HG02973 (cell line): ENCODE data around the gene GAS6.
"Not testable (repeated sequence)": the region's sequence is repeated elsewhere in the genome, so short reads cannot be mapped to it uniquely, and the experiment has no call there.

Experiments
- ATAC-seq: cut with Tn5 transposase; IDR thresholded peaks from one replicate; pipeline ENCODE4 v1.9.1; 2021; ENCODE audit warnings: moderate library complexity; ENCODE audit not compliant: unreplicated experiment

Gene GAS6

GRCh38 chr13:113842336-113843062 is 21.4 kb downstream of the GAS6 start:
- no peak for ATAC-seq

GRCh38 chr13:113841353-113841650 is 22.6 kb downstream of the GAS6 start:
- no peak for ATAC-seq

- no peak for ATAC-seq
These were observed 23.1 kb downstream of the GAS6 start for GRCh38 chr13:113840541-113841352.

- ATAC-seq, result no peak
These were observed 24.2 kb downstream of the GAS6 start for GRCh38 chr13:113839536-113840204.

GRCh38 chr13:113838711-113839201 is 25.1 kb downstream of the GAS6 start:
- no peak for ATAC-seq

GRCh38 chr13:113837560-113838355 is 26.1 kb downstream of the GAS6 start:
- no peak for ATAC-seq

GRCh38 chr13:113836768-113837559 is 26.9 kb downstream of the GAS6 start:
- ATAC-seq, result no peak

GRCh38 chr13:113835461-113836270 is 28.2 kb downstream of the GAS6 start:
- no peak for ATAC-seq

GRCh38 chr13:113834496-113835200 is 29.2 kb downstream of the GAS6 start:
- no peak for ATAC-seq

GRCh38 chr13:113834006-113834405 is 29.9 kb downstream of the GAS6 start:
- ATAC-seq, result not testable (repeated sequence)

- ATAC-seq, result no peak
These were observed 30.6 kb downstream of the GAS6 start for GRCh38 chr13:113833111-113833830.

- ATAC-seq, result no peak
These were observed 31.2 kb downstream of the GAS6 start for GRCh38 chr13:113832631-113833030.

GRCh38 chr13:113832205-113832604 is 31.7 kb downstream of the GAS6 start:
- ATAC-seq, result no peak

GRCh38 chr13:113831061-113831460 is 32.8 kb downstream of the GAS6 start:
- no peak for ATAC-seq

- ATAC-seq, result not testable (repeated sequence)
These were observed 33.4 kb downstream of the GAS6 start for GRCh38 chr13:113830426-113830950.

GRCh38 chr13:113828282-113828825 is 35.5 kb downstream of the GAS6 start:
- no peak for ATAC-seq

GRCh38 chr13:113827021-113827420 is 36.9 kb downstream of the GAS6 start:
- no peak for ATAC-seq
